ENCODE results near the gene GPX1. TPM values are rescaled to one million over a fixed set of nuclear protein-coding genes. Genes with fewer than 3 reads are reported as not detected.
"Not testable (repeated sequence)": the region's sequence is repeated elsewhere in the genome, so short reads cannot be mapped to it uniquely, and the experiment has no call there.

The GPX1 gene
- total and polyA plus RNA-seq, 2 of the 8 experiments (the other 6 are each of a cell fraction or from before 2014, with no cell fraction given): 250 to 757 TPM

DNA sequence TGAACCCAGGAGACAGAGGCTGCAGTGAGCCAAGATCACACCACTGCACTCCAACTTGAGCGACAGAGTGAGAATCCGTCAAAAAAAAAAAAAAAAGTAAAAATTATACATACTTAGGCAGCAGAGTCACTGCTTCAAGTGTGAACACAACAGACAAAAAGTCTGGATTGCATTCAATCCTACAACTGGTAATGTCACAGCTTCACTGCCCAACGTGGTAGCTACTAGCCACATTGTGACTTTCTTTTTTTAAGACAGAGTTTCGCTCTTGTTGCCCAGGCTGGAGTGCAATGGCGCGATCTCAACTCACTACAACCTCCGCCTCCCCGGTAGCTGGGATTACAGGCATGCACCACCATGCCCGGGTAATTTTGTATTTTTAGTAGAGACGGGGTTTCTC, 33.2 kb upstream of the GPX1 start:
- POLR2A ChIA-PET (ENCODE audit: partially characterized antibody): interaction anchor here (0.7 kb wide), 1 partner anchor 34 kb away, joined by 5 read pairs; no protein-coding TSS in a partner anchor
- H3K36me3 ChIP-seq (ENCODE audit: control insufficient read depth in 2 of 4, insufficient read depth in 4 of 4, low read length in 3 of 4); H3K9me3 ChIP-seq (ENCODE audit: insufficient read depth in 2 of 2, low read depth in 1 of 2, low read length in 1 of 2); H2BK5ac ChIP-seq (ENCODE audit: low read depth, low read length); DNase-seq (ENCODE audit: low read depth in 1 of 2, low spot score in 2 of 2); FAIRE-seq; H3K27ac ChIP-seq (ENCODE audit: low read depth, low read length); H4K5ac ChIP-seq (ENCODE audit: insufficient read length, low read depth, low read length); H2BK12ac ChIP-seq (ENCODE audit: low read depth, low read length); H3K4ac ChIP-seq (replicated peaks; ENCODE audit: insufficient read length, low read depth, low read length); H3K23me2 ChIP-seq (ENCODE audit: low read depth, low read length); CTCF ChIA-PET (ENCODE audit: partially characterized antibody); H2BK15ac ChIP-seq (ENCODE audit: low read length); H3K14ac ChIP-seq (ENCODE audit: insufficient read length); H4K8ac ChIP-seq (ENCODE audit: extremely low read depth, insufficient read depth, low read length); H3K18ac ChIP-seq (ENCODE audit: extremely low read depth, low read length); H2AK5ac ChIP-seq (ENCODE audit: low read depth, low read length); H2BK120ac ChIP-seq (replicated peaks; ENCODE audit: low read depth, low read length); H3K23ac ChIP-seq (ENCODE audit: insufficient read length); H3K27me3 ChIP-seq (replicated peaks in 1 of 4; ENCODE audit: control insufficient read depth in 3 of 4, extremely low read depth in 1 of 4, insufficient read depth in 3 of 4, low read length in 3 of 4); H3K56ac ChIP-seq (replicated peaks; ENCODE audit: insufficient read length, low read depth, low read length); H2BK20ac ChIP-seq (ENCODE audit: low read length); H3K4me1 ChIP-seq (replicated peaks in 1 of 4; ENCODE audit: control insufficient read depth in 3 of 4, insufficient read depth in 4 of 4, low read length in 3 of 4); H3K9ac ChIP-seq (replicated peaks in 1 of 4; ENCODE audit: extremely low read depth in 1 of 4, low read depth in 3 of 4, low read length in 3 of 4); H3K4me3 ChIP-seq (ENCODE audit: extremely low read depth in 1 of 4, insufficient read depth in 2 of 4, low read depth in 3 of 4, low read length in 4 of 4); H3K4me2 ChIP-seq (ENCODE audit: insufficient read depth in 1 of 2, low read depth in 2 of 2, low read length in 2 of 2); H4K91ac ChIP-seq (replicated peaks; ENCODE audit: insufficient read length, low read length); H2AFZ ChIP-seq (ENCODE audit: low read length): not testable (repeated sequence)
- 94% methylated on average over 10 of the region's 10 CpGs; no CpG with 5 or more reads in 1 of the 2 experiments for WGBS, 2 experiments (ENCODE audit: extremely low coverage in 1 of 2, insufficient coverage in 1 of 2, insufficient read length in 1 of 2, insufficient replicate concordance in 2 of 2, low coverage in 1 of 2, low lambda C conversion rate in 2 of 2, missing lambda C conversion rate in 1 of 2)
- H4K20me1 ChIP-seq (replicated peaks in 1 of 2; ENCODE audit: control insufficient read depth in 1 of 2, insufficient read depth in 2 of 2, low read length in 2 of 2): peaks cover 8 to 20% of the 10 kb centered on the region in 2 experiments
- H3K79me1 ChIP-seq (ENCODE audit: low read depth, low read length): peaks cover 18% of the 10 kb centered on the region
- H3K79me2 ChIP-seq (ENCODE audit: control insufficient read depth in 1 of 2, insufficient read depth in 2 of 2, low read length in 2 of 2): peaks cover 19 to 90% of the 10 kb centered on the region in 2 experiments
